ENCODE results near the gene TSPAN9.

GRCh38 chr12:3069714-3070113 is 7.5 kb upstream of the TSPAN9 start:
- TF ChIP-seq CTCF (IDR thresholded peaks at IDR 0.05), result no peak
- no peak for TF ChIP-seq POLR2A (IDR thresholded peaks at IDR 0.05)
